ENCODE results near the gene RSAD2.

RSAD2 gene, protein sequence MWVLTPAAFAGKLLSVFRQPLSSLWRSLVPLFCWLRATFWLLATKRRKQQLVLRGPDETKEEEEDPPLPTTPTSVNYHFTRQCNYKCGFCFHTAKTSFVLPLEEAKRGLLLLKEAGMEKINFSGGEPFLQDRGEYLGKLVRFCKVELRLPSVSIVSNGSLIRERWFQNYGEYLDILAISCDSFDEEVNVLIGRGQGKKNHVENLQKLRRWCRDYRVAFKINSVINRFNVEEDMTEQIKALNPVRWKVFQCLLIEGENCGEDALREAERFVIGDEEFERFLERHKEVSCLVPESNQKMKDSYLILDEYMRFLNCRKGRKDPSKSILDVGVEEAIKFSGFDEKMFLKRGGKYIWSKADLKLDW

DNA sequence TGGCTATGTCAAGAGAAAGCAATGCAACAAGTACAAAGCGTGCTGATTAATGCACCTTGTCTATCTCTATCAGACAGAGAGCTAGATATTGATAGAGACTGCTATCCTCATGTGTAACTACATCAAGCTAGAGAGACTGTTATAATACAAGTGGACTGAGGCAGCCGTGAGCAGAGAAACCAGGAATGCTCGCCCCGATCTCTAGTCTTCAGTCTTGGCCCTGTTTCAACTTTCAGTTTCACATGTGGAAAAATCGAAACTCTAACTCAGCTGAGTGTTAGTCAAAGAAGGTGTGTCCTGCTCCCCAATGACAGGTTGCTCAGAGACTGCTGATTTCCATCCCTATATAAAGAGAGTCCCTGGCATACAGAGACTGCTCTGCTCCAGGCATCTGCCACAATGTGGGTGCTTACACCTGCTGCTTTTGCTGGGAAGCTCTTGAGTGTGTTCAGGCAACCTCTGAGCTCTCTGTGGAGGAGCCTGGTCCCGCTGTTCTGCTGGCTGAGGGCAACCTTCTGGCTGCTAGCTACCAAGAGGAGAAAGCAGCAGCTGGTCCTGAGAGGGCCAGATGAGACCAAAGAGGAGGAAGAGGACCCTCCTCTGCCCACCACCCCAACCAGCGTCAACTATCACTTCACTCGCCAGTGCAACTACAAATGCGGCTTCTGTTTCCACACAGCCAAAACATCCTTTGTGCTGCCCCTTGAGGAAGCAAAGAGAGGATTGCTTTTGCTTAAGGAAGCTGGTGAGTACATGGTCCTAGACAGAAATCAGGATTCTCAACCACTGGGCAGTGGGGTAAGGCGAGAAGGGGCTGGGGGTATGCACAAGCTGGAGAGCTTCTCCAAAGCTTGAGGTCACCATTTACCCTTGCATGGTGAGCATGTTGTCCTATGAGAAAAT is at the start of gene RSAD2:
Gene RSAD2, plus strand, starts transcription at position 376 of the 903 bp plus-strand sequence. Its CDS starts 24 bp downstream, at position 400.
- WGBS (ENCODE audit: insufficient coverage, insufficient read length): no CpG with 5 or more reads among the region's 10 CpGs
- no peaks in the 10 kb centered on the region for H3K9me3 ChIP-seq (ENCODE audit: control insufficient read depth, insufficient read depth, low read length)
- no peaks in the 10 kb centered on the region for H3K36me3 ChIP-seq (ENCODE audit: control insufficient read depth, insufficient read depth, low read length)
- no peak within 1 kb of the TSS for H3K4me3 ChIP-seq (ENCODE audit: low read length)
- no peak within 1 kb of the TSS for H3K27ac ChIP-seq (ENCODE audit: low read length)
- H3K27me3 ChIP-seq (ENCODE audit: control insufficient read depth, insufficient read depth, low read length): no peaks in the 10 kb centered on the region
- H3K4me1 ChIP-seq (ENCODE audit: control insufficient read depth, insufficient read depth, low read length): no peaks in the 10 kb centered on the region
- no peak for DNase-seq (ENCODE audit: low read depth, low spot score)

DNA sequence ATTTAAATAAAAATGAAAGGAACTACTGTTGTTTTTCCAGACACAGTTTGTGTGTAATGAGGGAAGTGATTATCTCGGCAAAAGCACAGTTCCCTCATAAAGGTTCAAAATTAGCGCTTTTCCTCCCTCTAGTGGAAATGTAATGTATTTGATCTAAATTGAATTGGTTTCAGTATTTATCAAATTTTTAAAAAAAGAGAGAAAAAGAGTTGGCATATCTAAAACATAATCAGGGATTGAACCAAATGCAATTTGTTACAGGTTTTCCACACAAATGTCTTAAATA is 49.3 kb upstream of the RSAD2 start:
- no CpG with 5 or more reads among the region's 2 CpGs for WGBS (ENCODE audit: insufficient coverage, insufficient read length)
- no peak for DNase-seq (ENCODE audit: low read depth, low spot score)

DNA sequence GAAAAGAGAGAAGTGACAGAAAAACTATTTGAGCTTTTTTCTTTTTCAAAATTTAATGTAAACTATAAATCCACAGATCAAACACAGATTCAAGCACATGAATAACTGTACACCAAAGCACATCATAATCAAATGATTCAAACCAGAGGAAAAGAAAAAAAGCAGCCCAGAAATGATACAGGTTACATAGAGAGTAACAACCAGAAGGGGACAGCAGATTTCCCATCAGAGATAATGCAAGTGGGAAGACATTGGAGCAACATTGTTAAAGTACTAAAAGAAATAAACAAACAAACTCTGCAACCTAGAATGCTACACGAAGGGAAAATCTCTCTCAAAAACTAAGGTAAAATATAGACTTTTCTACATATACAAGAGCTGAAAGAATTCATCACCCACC is 46.3 kb upstream of the RSAD2 start:
- no peak for DNase-seq (ENCODE audit: low read depth, low spot score)
- H3K4me1 ChIP-seq (ENCODE audit: control insufficient read depth, insufficient read depth, low read length): no peaks in the 10 kb centered on the region
- H3K9me3 ChIP-seq (ENCODE audit: control insufficient read depth, insufficient read depth, low read length): no peaks in the 10 kb centered on the region
- no peaks in the 10 kb centered on the region for H3K36me3 ChIP-seq (ENCODE audit: control insufficient read depth, insufficient read depth, low read length)
- WGBS (ENCODE audit: insufficient coverage, insufficient read length): no CpG with 5 or more reads among the region's 1 CpG
- H3K27me3 ChIP-seq (ENCODE audit: control insufficient read depth, insufficient read depth, low read length): no peaks in the 10 kb centered on the region
- H3K27ac ChIP-seq (ENCODE audit: low read length): no peak overlapping the region
- no peak overlapping the region for H3K4me3 ChIP-seq (ENCODE audit: low read length)

More for the DNA sequence above, 49.3 kb upstream of the RSAD2 start:
- Histone ChIP-seq H3K27ac (ENCODE audit: low read length) (no peak overlapping the region), H3K4me1 (ENCODE audit: control insufficient read depth, insufficient read depth, low read length) (no peaks in the 10 kb centered on the region), H3K36me3 (ENCODE audit: control insufficient read depth, insufficient read depth, low read length) (no peaks in the 10 kb centered on the region), H3K27me3 (ENCODE audit: control insufficient read depth, insufficient read depth, low read length) (no peaks in the 10 kb centered on the region), H3K4me3 (ENCODE audit: low read length) (no peak overlapping the region), H3K9me3 (ENCODE audit: control insufficient read depth, insufficient read depth, low read length) (no peaks in the 10 kb centered on the region)

DNA sequence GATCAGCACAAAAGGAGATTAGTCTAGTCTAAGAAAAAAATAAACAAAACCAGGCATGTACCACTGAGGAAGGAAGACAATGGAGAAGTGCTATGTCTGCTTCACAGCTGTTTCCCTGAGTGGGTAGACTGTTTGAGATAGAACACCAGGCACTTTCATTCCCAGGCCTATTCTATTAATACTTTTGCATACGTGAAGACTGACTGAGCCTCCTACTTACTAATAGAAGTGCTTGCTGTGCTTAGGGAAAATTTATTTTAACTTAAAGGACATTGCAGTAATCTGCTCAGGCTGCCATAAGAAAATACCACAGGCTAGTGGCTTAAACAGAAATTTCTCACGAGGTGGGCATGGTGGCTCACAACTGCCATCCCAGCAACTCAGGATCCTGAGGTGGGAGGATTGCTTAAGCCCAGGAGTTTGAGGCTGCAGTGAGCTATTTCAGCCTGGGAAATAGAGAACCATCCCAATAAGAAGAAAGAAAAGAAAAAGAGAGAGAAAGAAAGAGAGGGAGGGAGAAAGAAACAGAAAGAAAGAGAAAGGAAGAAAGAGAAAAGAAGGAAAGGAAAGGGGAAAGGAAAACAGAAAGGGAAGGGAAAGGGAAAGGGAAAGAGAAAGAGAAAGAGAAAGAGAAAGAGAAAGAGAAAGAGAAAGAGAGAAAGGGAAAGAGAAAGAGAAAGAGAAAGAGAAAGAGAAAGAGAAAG is 44.8 kb upstream of the RSAD2 start:
- Histone ChIP-seq H3K27ac (ENCODE audit: low read length) (no peak overlapping the region), H3K4me1 (ENCODE audit: control insufficient read depth, insufficient read depth, low read length) (no peaks in the 10 kb centered on the region), H3K4me3 (ENCODE audit: low read length) (no peak overlapping the region), H3K27me3 (ENCODE audit: control insufficient read depth, insufficient read depth, low read length) (no peaks in the 10 kb centered on the region), H3K9me3 (ENCODE audit: control insufficient read depth, insufficient read depth, low read length) (no peaks in the 10 kb centered on the region), H3K36me3 (ENCODE audit: control insufficient read depth, insufficient read depth, low read length) (no peaks in the 10 kb centered on the region)
- WGBS (ENCODE audit: insufficient coverage, insufficient read length): no CpG with 5 or more reads among the region's 2 CpGs
- DNase-seq (ENCODE audit: low read depth, low spot score): no peak

DNA sequence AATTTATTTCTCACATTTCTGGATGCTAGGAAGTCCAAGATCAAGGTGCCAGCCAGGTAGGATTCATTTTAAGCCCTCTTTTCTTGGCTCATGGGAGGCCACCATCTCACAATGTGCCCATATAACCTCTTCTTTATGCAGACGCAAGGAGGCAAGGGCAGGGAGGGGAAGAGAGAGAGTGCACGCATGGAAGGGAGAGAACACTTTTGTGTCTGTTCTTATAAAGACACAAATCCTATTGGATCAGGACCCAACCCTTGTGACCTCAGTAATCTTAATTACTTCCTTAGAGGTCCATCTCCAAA is 44.3 kb upstream of the RSAD2 start:
- Histone ChIP-seq H3K27me3 (ENCODE audit: control insufficient read depth, insufficient read depth, low read length) (no peaks in the 10 kb centered on the region), H3K9me3 (ENCODE audit: control insufficient read depth, insufficient read depth, low read length) (no peaks in the 10 kb centered on the region), H3K27ac (ENCODE audit: low read length) (no peak overlapping the region), H3K4me3 (ENCODE audit: low read length) (no peak overlapping the region), H3K4me1 (ENCODE audit: control insufficient read depth, insufficient read depth, low read length) (no peaks in the 10 kb centered on the region), H3K36me3 (ENCODE audit: control insufficient read depth, insufficient read depth, low read length) (no peaks in the 10 kb centered on the region)
- no CpG with 5 or more reads among the region's 2 CpGs for WGBS (ENCODE audit: insufficient coverage, insufficient read length)
- DNase-seq (ENCODE audit: low read depth, low spot score): no peak

DNA sequence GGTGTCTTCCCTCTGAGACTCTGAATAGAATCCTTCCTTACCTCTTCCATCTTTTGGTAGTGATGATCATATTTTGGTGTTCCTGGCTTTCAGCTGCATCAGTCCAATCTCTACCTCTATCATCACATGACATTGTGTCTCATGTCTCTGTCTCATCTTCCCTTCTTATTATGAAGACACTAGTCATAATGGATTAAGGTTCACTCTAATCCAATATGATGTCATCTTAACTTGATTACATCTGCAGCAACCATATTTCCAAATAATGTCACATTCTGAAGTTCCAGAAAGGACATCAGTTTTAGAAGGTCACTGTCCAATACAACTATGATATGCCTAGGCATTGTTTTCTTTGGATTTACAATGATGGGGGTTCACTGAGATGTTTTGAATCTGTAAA is 43.4 kb upstream of the RSAD2 start:
- Histone ChIP-seq H3K4me3 (ENCODE audit: low read length) (no peak overlapping the region), H3K9me3 (ENCODE audit: control insufficient read depth, insufficient read depth, low read length) (no peaks in the 10 kb centered on the region)
- no peak for DNase-seq (ENCODE audit: low read depth, low spot score)

DNA sequence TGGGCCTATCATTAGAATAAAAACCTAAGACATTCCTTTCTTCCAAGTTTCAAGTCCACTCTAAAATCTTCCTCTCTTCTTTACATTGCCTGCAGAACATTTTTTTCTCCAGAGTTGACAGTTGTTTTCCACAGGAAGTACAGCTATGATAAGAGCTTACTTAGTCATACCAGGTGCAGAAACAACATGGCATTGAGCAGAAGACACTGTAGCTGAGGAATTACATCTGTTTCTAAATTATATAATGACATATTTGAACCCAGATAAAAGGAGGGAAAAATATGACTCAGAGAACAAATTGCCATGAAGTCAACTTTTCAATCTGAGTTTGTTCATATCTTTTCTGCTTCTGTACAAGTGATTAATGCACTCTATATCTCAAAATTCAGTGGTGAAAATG is 42.1 kb upstream of the RSAD2 start:
- H3K4me1 ChIP-seq (ENCODE audit: control insufficient read depth, insufficient read depth, low read length): no peaks in the 10 kb centered on the region
- H3K9me3 ChIP-seq (ENCODE audit: control insufficient read depth, insufficient read depth, low read length): no peaks in the 10 kb centered on the region
- no peaks in the 10 kb centered on the region for H3K27me3 ChIP-seq (ENCODE audit: control insufficient read depth, insufficient read depth, low read length)
- no peaks in the 10 kb centered on the region for H3K36me3 ChIP-seq (ENCODE audit: control insufficient read depth, insufficient read depth, low read length)
- H3K4me3 ChIP-seq (ENCODE audit: low read length): no peak overlapping the region
- no peak overlapping the region for H3K27ac ChIP-seq (ENCODE audit: low read length)
- DNase-seq (ENCODE audit: low read depth, low spot score): no peak

More for the DNA sequence above, 43.4 kb upstream of the RSAD2 start:
- Histone ChIP-seq H3K27me3 (ENCODE audit: control insufficient read depth, insufficient read depth, low read length) (no peaks in the 10 kb centered on the region), H3K27ac (ENCODE audit: low read length) (no peak overlapping the region), H3K4me1 (ENCODE audit: control insufficient read depth, insufficient read depth, low read length) (no peaks in the 10 kb centered on the region), H3K36me3 (ENCODE audit: control insufficient read depth, insufficient read depth, low read length) (no peaks in the 10 kb centered on the region)

DNA sequence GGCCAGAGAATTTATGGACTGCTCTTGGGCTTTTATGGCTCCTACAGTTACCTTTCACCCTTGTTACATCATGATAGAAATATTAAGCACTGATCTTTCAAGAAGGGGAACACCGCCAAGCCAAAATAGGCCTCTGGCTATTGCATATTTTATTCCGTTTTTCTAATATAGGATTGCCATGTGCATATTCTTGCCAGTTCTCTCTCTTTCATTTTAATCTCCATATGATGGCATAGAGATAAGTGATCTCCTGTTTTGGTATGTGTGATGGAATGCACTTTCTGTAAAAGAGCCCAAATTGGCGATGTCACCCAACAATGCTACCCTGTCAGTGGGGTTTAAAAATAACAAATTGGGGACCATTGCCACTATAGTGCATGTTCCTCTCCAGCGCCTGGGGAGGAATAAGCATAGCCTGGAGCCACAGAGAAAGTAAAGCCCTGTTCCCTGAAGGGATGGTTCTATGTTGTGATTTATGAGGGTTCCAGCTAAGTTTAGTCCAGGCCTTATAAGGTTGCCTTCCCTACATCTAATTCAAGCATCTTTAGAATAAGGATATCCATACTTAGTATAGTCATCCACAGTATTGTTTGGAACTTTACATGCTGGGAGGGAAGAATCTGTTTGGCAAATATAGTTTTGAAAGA is 38.8 kb upstream of the RSAD2 start:
- H3K4me1 ChIP-seq (ENCODE audit: control insufficient read depth, insufficient read depth, low read length): no peaks in the 10 kb centered on the region
- no CpG with 5 or more reads among the region's 4 CpGs for WGBS (ENCODE audit: insufficient coverage, insufficient read length)
- peaks cover 2% of the 10 kb centered on the region for H3K9me3 ChIP-seq (ENCODE audit: control insufficient read depth, insufficient read depth, low read length)

DNA sequence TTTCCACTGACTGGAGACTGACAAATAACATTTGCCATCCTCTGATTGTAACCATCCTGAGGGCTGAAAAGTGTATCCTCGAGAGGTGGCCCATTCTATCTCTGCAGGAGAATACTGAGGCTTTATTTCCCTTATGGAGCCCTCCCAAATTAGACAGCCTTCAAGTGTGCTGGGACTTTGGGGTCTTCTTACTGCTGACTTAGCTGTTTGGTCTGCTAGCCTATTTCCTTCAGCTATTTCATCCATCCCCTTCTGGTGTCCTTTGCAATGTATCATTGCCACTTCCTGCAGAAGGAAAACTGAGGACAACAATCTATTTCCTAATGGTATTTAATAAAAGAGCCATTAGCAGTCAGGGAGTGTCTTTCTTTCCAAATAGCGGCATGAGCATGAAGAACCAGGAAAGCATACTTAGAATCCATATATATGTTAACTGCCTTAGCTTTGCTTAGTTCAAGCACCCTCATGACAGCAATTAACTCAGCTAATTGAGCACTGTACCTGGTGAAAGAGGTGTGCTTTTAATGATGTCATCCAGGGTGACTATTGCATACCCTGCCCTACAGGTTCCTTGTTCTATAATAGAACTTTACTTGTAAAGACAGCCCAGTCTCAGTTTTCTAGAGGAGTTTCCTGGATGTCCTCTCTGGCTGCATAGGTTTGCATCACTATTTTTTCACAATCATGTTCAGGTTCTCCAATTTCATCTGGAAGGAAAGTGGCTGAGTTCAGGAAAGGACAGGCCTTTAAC is 35.9 kb upstream of the RSAD2 start:
- Histone ChIP-seq H3K9me3 (ENCODE audit: control insufficient read depth, insufficient read depth, low read length) (peaks cover 6% of the 10 kb centered on the region), H3K36me3 (ENCODE audit: control insufficient read depth, insufficient read depth, low read length) (no peaks in the 10 kb centered on the region), H3K27me3 (ENCODE audit: control insufficient read depth, insufficient read depth, low read length) (no peaks in the 10 kb centered on the region), H3K4me1 (ENCODE audit: control insufficient read depth, insufficient read depth, low read length) (no peaks in the 10 kb centered on the region), H3K27ac (ENCODE audit: low read length) (no peak overlapping the region), H3K4me3 (ENCODE audit: low read length) (no peak overlapping the region)
- WGBS (ENCODE audit: insufficient coverage, insufficient read length): no CpG with 5 or more reads among the region's 2 CpGs
- no peak for DNase-seq (ENCODE audit: low read depth, low spot score)

More for the DNA sequence above, 38.8 kb upstream of the RSAD2 start:
- H3K27ac ChIP-seq (ENCODE audit: low read length): no peak overlapping the region
- no peak for DNase-seq (ENCODE audit: low read depth, low spot score)
- H3K36me3 ChIP-seq (ENCODE audit: control insufficient read depth, insufficient read depth, low read length): no peaks in the 10 kb centered on the region
- no peak overlapping the region for H3K4me3 ChIP-seq (ENCODE audit: low read length)
- H3K27me3 ChIP-seq (ENCODE audit: control insufficient read depth, insufficient read depth, low read length): no peaks in the 10 kb centered on the region

DNA sequence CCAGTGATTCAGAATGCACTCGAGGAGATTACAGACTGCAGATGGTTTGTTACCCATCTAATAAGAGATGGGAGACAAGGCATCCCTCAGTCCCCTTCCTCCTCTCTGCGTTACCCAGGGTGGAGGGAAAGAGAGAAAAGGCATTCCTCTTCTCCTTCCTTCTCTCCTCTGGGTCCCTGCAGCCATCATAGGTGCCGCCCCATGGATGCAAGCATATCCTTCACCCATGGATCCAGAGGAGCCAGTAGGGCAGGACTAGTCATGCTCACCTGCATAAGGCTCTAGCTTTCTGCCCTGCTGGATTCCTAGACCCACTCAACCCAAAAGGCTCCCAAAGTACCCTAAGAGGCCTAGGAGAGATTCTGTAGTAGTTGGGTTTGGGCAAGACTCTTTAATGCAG is 32.3 kb upstream of the RSAD2 start:
- no peaks in the 10 kb centered on the region for H3K36me3 ChIP-seq (ENCODE audit: control insufficient read depth, insufficient read depth, low read length)
- no peak overlapping the region for H3K27ac ChIP-seq (ENCODE audit: low read length)
- no CpG with 5 or more reads among the region's 3 CpGs for WGBS (ENCODE audit: insufficient coverage, insufficient read length)
- no peak overlapping the region for H3K4me3 ChIP-seq (ENCODE audit: low read length)
- H3K27me3 ChIP-seq (ENCODE audit: control insufficient read depth, insufficient read depth, low read length): no peaks in the 10 kb centered on the region
- no peaks in the 10 kb centered on the region for H3K4me1 ChIP-seq (ENCODE audit: control insufficient read depth, insufficient read depth, low read length)
- no peak for DNase-seq (ENCODE audit: low read depth, low spot score)
- H3K9me3 ChIP-seq (ENCODE audit: control insufficient read depth, insufficient read depth, low read length): peaks cover 6% of the 10 kb centered on the region
